Prostate gland (tissue), 2 donors: ENCODE measurements around the gene ALDH1A2. TPM values are rescaled to one million over a fixed set of nuclear protein-coding genes. Genes with fewer than 3 reads are reported as not detected.

ENCODE experiments used
- DNase-seq: peaks from one replicate; pipeline ENCODE4 v3.0.0-alpha.2; 2019; ENCODE audit warnings: low spot score
- H3K27ac ChIP-seq, 2 donors: fragments of 200-600 bp; sonication (generic); 2 replicates each; pipeline ENCODE4 v1.5.1; 2017 to 2019
- H3K27me3 ChIP-seq: fragments of 200-600 bp; sonication (generic); replicated peaks from 2 replicates; pipeline ENCODE4 v1.5.1; 2019; ENCODE audit not compliant: insufficient read depth
- H3K36me3 ChIP-seq, 2 donors: fragments of 200-600 bp; sonication (generic); 1 replicate in 1 of 2; 2 replicates in 1 of 2; pipeline versions ENCODE4 v1.5.1 to v1.8.1; 2017 to 2019
- H3K4me1 ChIP-seq: fragments of 200-600 bp; sonication (generic); replicated peaks from 2 replicates; pipeline ENCODE4 v1.5.1; 2019
- H3K4me3 ChIP-seq, 2 donors: fragments of 200-600 bp; sonication (generic); 2 replicates each; pipeline ENCODE4 v1.5.1; 2017 to 2019
- H3K9me3 ChIP-seq: fragments of 200-600 bp; sonication (generic); 2 replicates; pipeline ENCODE4 v1.5.1; 2017
- CTCF ChIP-seq, 4 experiments: fragments of 200-600 bp in 2 of 4; fragments of 450-650 bp in 2 of 4; sonication (generic) in 2 of 4; IDR thresholded peaks; 1 replicate in 3 of 4; 2 replicates in 1 of 4; pipeline ENCODE4 v1.5.1; 2016 to 2019; ENCODE audit warnings: antibody characterized with exemption in 4 of 4, mild to moderate bottlenecking in 2 of 4, moderate library complexity in 2 of 4
- POLR2A ChIP-seq: fragments of 450-650 bp; IDR thresholded peaks from one replicate; pipeline ENCODE4 v1.6.1; 2016; ENCODE audit warnings: antibody characterized with exemption, mild to moderate bottlenecking
- POLR2AphosphoS5 ChIP-seq: sonication (generic); formaldehyde crosslinking; IDR thresholded peaks from one replicate; pipeline ENCODE4 v1.6.1; 2017; ENCODE audit warnings: antibody characterized with exemption
- WGBS: methylation state at CpG from one replicate; pipeline ENCODE4 v1.1.5; 2018; 5-methylcytosine and 5-hydroxymethylcytosine counted together
- intact Hi-C: fragments of 100-400 bp; cut with DNase I; formaldehyde crosslinking; loops from one replicate; pipeline ENCODE4 v1.14.2; 2022
- total RNA-seq, 2 donors: library from RNA; depleted of rRNA; stranded (reverse); fragments of >200 nt; gene quantifications; one replicate each; pipeline ENCODE4 v1.1.0, GENCODE V29; 2016

Gene ALDH1A2
- total RNA-seq, 2 donors from 2014 or later = 8.2 to 65.0 TPM

GRCh38 chr15:57909388-57909787, 156.1 kb downstream of the ALDH1A2 start:
- Histone ChIP-seq H3K27ac (no peak overlapping the region), H3K36me3 (no peaks in the 10 kb centered on the region), H3K4me3 (no peak overlapping the region), H3K4me1 (no peaks in the 10 kb centered on the region), H3K9me3 (no peaks in the 10 kb centered on the region), H3K27me3 (no peaks in the 10 kb centered on the region)
- no peak for DNase-seq
- intact Hi-C loops = no loop called here
- 74% methylated on average over 2 of the region's 2 CpGs for WGBS
- no peak for TF ChIP-seq POLR2A
- no peak for TF ChIP-seq CTCF (IDR thresholded peaks at IDR 0.05)
- TF ChIP-seq POLR2AphosphoS5 = no peak

GRCh38 chr15:57903626-57904025, 161.9 kb downstream of the ALDH1A2 start:
- no peak overlapping the region for H3K27ac ChIP-seq
- H3K36me3 ChIP-seq = no peaks in the 10 kb centered on the region
- H3K9me3 ChIP-seq = no peaks in the 10 kb centered on the region
- H3K27me3 ChIP-seq = no peaks in the 10 kb centered on the region
- 31% methylated on average over 1 of the region's 1 CpG for WGBS
- no peak for DNase-seq
- H3K4me1 ChIP-seq = no peaks in the 10 kb centered on the region
- no peak overlapping the region for H3K4me3 ChIP-seq
- TF ChIP-seq POLR2A = no peak
- no peak for TF ChIP-seq CTCF (IDR thresholded peaks at IDR 0.05)
- no peak for TF ChIP-seq POLR2AphosphoS5
- intact Hi-C loops = no loop called here

Other genes with a start within 250 kb of the ALDH1A2 start
- gene AQP9, start 72.7 kb upstream of the ALDH1A2 start, total RNA-seq = under 1 TPM; 0.17 to 0.18 TPM